HG03045 (cell line): Measurements from ENCODE around the gene UNC13A.
"Not testable (repeated sequence)": the region's sequence is repeated elsewhere in the genome, so short reads cannot be mapped to it uniquely, and the experiment has no call there.

ENCODE experiments used
- ATAC-seq: cut with Tn5 transposase; IDR thresholded peaks from one replicate; pipeline ENCODE4 v1.9.1; 2021; ENCODE audit warnings: mild to moderate bottlenecking, moderate library complexity; ENCODE audit not compliant: unreplicated experiment

The UNC13A gene

DNA sequence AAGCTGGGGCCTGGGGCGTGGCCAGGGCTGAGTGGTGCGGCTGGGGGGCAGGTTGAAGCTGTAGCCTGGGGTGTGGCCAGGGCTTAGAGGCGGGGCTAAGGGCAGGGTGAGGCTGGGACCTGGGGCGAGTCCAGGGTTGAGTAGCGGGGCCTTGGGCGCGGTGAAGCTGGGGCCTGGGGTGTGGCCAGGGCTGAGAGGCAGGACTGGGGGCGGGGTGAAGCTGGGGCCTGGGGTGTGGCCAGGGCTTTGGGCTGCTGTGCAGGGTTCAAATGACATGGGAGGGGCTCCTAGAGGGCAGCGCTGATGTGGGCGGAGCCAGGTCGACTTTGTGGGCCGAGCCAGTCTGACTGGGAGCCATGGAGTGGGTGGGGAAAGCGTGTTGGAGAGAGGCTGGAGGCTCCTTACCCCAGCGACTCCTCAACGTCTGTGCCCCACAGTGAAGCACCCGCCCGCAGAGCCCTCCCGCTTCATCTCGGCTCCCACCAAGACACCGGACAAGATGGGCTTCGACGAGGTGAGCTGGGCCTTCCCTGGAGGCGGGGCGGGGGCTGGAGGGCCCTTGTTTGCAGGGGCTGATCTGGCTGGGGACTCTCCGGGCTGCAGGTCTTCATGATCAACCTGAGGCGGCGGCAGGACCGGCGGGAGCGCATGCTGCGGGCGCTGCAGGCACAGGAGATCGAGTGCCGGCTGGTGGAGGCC lies 111.2 kb downstream of the UNC13A start:
- ATAC-seq = no peak

DNA sequence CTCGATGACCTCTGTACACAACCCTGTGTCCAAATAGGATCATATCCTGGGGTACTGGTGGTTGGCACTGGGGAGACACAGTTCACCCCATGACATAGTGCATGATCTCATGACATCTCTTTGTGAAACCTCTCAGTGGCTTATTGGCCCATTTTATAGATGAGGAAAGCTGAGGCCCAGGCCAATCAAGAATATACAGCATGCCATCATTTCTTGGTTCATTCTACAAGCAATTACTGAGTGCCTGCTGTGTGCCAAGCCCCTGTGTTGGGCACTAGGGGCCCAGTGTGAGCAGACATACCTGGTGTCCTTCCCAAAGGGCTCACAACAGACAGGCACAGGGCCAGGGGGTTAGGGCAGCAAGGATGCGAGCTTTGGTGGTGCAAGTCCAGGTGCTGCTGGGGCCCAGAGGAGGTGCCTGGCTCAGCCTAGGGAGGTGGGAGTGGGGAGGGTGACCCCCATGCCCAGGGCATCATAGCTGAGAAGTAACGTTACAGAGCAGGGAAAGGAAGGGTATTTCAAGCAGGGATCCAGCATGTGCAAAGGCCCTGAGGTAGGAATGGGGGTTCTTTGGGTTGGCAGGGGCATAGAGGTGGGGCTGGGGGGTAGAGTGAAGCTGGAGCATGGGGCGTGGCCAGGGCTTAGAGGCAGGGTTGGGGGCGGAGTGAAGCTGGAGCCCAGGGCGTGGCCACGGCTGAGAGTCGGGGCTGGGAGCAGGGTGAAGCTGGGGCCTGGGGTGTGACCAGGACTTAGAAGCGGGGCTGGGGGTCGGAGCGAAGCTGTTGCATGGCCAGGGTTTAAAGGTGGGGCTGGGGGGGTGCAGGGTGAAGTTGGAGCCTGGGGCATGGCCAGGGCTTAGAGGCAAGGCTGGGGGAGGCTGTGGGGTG lies 112.0 kb downstream of the UNC13A start:
- no peak for ATAC-seq

DNA sequence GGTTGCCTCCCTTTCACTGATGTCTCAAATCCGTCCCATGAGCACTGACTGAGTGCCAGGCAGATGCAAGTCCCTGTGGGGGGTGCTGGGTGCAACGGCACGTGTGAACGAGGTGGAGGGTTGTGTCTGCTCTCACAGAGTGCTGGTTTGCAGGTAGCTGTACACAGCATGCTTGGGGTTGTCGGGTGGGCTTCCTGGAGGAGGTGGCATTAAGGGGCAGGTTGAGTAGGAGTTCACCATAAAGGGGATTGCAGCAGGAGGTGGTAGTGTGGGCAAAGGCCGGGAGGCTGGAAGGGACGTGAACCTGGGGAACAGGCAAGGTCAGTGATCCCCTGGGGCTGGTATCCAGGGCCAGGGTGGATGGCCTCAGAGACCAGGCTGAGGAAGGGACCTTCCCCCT lies 115.5 kb downstream of the UNC13A start:
- ATAC-seq = no peak

DNA sequence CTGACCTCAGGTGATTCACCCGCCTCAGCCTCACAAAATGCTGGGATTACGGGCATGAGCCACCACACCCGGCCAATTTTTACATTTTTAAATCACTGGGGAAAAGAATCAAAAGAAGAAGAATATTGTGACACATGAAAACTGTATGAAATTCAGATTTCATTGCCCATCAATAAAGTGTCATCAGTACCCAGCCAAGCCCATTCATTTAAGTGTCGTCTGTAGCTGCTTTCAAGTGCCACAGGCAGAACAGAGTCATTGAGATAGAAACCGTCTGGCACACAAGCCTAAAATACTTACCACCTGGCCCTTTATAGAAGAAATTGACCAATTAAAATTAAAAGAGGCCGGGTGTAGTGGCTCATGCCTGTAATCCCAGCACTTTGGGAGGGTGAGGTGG lies 117.4 kb downstream of the UNC13A start:
- ATAC-seq = no peak

DNA sequence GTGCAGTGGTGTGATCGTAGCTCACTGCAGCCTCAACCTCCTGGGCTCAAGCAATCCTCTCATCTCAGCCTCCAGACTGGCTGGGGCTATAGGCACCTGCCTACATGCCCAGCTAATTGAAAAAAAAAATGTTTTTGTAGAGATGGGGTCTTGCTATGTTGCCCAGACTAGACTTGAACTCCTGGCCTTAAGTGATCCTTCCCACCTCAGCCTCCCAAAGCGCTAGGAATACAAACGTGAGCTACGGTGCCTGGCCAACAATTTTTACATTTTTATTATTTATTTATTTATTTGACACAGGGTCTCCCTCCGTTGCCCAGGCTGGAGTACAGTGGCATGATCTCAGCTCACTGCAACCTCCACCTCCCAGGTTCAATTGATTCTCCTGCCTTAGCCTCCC lies 117.9 kb downstream of the UNC13A start:
- ATAC-seq = not testable (repeated sequence)

DNA sequence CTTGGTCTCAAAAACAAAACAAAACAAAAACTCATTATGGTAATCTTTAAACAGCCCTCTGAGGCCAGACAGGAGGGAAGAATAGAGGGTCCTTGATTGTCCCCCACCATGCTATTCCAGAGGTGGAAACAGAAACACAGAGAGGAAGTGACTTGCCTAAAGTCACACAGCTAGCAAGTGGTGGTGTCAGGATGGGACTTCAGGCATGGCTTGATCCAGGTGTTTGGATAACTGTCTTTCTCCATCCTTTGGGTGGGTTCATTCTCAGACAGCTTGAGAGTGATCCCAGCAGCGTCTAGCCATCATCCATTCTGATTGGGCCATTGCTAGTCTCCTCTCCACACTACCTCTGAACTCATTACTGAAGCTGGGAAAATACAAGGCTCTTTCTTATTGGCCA lies 120.2 kb downstream of the UNC13A start:
- no peak for ATAC-seq

DNA sequence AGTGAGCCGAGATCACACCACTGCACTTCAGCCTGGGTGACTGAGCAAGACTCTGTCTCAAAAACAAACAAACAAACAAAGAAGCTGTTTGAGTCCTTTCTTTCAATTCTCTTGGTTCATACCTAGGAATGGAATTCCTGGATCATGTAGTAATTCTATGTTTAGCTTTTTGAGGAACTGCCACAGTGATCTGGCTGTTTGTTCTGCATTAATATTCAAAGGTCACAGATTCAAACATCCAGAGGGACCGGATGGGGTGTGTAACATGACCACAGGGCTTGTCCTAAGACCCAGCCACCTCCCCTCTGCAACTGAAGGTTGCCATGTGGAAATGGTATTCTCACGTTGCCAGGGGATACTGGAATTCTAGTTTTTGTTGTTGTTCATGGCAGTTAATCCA lies 122.5 kb downstream of the UNC13A start:
- ATAC-seq = no peak

DNA sequence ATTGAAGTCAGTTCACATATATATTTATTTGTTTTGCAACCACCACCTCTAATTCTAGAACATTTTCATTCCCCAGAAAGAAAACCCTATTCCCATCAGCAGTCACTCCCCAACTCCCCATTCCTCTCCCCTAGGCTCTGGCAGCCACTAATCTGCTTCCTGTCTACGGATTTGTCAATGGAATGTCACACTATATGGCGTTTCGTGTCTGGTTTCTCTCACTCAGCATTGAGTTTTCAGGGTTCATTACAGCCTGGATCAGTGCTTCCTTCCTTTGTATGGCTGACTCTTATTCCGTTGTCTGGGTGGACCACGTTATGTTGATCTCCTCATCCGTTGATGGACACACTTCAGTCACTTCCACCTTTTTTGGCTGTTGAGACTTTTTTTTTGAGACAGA lies 123.4 kb downstream of the UNC13A start:
- ATAC-seq = no peak

DNA sequence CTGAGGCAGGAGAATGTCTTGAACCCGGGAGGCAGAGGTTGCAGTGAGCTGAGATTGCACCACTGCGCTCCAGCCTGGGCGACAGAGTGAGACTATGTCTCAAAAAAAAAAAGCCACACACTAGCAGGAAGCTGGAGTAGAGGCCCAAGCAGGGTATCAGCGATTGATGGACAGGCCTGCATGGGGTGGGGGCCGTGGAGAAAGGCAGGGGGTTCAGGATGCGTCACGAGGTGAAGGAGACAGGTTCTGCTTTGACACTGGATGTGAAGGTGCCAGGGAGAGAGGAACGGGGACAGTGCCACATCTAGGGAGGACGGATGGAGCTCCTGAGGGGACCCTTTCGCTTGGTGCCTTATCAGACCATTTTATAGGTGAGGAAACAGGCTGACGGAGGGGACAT lies 125.6 kb downstream of the UNC13A start:
- no peak for ATAC-seq

DNA sequence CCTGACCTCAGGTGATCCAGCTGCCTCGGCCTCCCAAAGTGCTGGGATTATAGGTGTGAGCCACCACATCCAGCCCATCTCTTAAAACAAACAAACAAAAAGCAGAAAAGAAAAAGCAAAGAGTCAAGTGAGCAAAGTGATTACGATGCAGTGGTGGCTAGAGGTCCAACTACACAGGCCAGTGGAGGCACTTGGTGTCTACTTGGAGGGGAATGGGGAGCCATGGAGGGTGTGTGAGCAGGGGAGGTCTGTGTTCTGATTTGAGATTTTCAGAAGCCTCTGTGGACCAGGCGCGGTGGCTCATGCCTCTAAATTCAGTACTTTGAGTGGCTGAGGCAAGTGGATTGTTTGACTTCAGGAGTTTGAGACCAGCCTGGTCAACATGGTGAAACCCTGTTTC lies 126.1 kb downstream of the UNC13A start:
- no peak for ATAC-seq

DNA sequence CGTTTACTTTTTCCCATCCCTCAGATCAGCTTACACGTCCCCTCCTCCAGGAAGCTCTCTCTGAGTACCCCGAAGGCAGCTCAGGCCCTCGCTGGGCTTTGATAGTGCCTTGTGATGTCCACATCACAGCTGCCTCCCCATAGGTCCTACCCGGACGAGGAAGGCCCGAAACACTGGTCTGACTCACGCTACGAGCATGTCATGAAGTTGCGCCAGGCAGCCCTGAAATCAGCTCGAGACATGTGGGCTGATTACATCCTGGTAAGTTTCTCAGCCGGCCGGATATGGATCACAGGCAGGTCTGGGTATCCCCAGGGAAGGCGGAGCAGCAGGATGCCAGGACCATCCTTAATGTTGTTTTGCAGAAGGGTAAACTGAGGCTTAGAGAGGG lies 128.0 kb downstream of the UNC13A start:
- no peak for ATAC-seq

DNA sequence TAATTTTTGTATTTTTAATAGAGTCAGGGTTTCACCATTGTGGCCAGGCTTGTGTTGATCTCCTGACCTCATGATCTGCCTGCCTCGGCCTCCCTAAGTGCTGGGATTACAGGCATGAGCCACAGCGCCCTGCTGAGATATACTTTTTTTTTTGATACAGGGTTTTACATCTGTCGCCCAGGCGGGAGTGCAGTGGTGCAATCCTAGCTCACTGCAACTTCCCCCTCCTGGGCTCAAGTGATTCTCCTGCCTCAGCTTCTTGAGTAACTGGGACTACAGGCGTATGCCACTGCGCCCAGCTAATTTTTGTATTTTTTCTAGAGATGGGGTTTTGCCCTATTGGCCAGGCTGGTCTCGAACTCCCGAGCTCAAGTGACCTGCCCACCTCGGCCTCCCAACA lies 130.7 kb downstream of the UNC13A start:
- no peak for ATAC-seq

DNA sequence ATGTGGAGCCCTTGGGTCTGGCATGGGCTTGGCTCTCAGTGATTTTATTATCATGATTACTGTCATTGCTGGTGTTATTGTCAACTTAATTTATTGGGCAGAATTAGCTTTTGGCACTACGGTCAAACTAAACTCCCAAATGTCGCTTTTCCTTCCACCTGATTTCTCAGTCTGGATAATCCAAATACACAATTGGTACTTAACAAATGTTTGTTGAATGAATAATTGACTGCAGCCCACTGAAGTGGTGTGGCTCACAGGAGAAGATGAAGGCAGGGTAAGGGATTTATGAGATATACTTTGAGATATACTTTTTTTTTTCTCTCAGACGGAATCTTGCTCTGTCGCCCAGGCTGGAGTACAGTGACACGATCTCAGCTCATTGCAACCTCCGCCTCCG lies 131.2 kb downstream of the UNC13A start:
- ATAC-seq = no peak

DNA sequence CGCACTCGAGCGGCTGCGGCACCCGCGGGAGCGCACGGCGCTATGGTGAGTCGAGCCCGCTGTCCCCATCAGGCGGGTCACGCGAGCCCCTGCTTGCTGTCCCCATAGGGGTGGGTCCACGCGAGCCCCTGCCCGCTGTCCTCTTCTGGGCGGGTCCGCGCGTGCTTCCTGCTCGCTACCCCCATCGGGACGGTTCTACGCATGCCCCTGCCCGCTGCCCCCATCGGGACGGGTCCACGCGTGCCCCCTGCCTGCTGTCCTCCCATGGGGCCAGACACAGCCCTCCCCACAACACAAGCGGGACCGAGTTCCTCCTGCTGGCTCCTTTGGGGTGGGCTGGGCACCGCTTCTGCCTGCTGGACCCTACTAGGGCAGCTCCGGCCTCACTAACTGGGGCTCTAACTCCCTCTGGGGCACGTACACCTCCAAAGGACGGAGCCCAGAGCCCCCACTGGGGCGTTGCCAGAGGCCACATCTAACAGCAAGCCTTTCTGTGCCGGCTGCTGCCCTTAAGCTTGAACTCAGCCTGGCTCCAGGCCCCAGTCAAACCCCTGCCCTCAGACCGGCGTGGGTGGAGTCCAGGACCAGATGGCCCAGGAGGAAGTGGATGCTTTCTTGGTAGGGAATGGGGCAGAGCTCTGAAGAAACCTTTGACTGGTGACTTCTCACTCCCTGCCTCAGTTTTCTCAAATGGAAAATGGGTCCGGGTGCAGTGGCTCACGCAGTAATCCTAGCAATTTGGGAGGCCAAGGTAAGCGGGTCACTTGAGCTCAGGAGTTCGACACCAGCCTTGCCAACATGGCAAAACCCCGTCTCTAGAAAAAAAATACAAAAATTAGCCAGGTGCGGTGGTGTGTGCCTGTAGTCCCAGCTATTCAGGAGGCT lies 132.0 kb downstream of the UNC13A start:
- peak; percentile 26 for ATAC-seq

DNA sequence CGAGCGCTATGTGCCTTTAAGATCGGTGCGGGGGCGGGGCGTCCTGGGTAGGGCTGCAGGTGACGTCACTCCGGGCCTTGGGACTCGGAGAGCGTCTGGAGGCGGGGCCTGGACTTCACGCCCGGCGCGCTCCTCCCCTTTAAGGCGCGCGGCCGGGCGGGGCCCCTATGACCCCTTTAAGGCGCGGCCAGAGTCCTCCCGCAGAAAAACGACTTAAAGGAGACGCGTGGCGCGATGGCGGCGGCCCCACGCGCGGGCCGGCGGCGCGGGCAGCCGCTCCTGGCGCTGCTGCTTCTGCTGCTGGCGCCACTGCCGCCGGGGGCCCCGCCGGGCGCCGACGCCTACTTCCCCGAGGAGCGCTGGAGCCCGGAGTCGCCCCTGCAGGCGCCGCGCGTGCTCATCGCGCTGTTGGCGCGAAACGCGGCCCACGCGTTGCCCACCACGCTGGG lies 132.7 kb downstream of the UNC13A start, which contains the start of gene COLGALT1:
Gene COLGALT1 (plus strand): TSS at position 170 of the 449 bp plus-strand sequence. CDS start 65 bp downstream, at position 235.
- ATAC-seq = peak; percentile 85

DNA sequence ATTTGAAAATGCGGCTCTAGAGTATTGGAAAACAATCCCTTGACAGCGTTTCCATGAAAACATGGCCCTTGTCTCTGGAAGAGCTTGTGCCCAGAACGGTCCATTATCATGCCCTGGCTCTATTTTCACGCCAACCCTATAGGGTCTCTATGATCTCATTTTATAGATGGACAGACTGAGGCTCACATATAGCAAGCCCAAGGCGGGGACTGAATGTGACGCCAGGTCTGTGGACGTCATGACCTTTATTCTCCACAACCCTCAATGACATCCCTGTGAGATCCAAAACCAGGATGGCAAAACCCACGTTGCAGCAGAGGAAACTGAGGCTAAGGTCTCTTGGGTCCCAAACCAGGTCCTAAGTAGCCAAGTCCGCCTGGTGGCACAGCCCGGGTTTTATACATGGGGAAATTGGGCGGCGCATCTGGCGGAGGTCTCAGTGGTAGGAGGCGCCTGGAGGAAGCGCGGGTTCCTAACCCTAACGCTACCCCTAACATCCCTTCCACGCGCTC lies 133.1 kb downstream of the UNC13A start:
- no peak for ATAC-seq

DNA sequence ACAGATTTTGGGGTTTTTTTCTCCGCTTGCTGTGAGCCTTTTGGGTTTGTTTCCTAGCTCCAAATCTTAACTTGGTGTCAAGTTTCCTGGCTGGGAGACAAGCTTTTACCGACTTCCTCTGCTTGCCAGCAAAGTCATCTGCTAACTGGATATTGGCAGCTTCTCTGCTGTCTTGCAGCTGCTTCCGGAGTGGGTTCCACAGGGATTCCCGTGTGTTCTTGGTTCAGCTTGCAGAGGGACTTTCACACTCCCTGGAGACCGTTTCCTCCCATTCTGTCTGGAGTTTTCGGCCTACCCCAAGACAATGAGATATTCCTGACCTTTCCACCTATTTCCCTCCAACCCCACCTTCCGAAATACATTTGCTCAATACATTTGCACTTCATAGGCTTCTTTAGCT lies 134.9 kb downstream of the UNC13A start:
- ATAC-seq = no peak

DNA sequence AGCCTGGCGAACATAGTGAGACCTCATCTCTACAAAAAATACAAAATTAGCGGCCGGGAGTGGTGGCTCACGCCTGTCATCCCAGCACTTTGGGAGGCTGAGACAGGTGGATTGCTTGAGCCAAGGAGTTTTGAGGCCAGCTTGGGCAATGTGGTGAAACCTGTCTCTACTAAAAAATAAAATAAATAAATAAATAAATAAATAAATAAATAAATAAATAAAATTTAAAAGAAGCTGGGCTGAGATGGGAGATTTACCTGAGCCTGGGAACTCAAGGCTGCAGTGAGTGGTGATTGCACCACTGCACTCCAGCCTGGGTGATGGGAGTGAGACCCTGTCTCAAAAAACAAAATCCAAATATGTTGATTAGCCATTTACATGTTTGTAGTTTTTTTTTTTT lies 135.4 kb downstream of the UNC13A start:
- ATAC-seq = not testable (repeated sequence)
